ENCODE data around the gene HELQ. TPM values are rescaled to one million over a fixed set of nuclear protein-coding genes. Genes with fewer than 3 reads are reported as not detected.

Gene HELQ
- total RNA-seq, 1 donor = 18.0 TPM

DNA sequence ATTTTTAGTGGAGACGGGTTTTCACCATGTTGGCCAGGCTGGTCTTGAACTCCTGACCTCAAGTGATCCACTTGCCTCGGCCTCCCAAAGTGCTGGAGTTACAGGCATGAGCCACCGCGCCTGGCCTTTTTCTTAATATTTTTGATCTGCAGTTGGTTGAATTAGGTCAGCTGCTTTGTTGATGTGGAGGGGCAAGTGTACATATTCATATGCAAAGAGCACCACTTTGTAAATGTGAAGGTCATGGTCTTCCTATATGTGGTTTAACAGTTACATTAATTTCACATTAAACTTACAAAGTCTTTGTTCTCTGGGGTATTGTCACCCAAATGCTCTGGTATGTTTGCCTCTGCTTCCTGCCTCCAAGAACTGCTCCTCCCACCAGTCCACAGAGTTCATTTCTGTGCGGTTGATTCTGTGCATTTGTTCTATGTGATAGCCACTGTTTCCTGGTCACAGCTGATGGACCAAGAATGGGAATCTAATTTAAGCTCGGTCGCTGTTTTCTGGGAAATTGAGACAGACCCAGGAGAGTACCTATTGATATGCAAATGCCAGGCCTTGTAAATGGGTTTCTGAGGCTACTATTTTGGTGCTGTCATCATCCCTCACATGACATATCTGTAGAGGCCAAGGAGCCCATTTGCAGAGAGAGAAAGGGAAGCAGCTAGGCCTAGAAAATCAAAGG, 94.1 kb downstream of the HELQ start:
- TF ChIP-seq, protein P1, sequence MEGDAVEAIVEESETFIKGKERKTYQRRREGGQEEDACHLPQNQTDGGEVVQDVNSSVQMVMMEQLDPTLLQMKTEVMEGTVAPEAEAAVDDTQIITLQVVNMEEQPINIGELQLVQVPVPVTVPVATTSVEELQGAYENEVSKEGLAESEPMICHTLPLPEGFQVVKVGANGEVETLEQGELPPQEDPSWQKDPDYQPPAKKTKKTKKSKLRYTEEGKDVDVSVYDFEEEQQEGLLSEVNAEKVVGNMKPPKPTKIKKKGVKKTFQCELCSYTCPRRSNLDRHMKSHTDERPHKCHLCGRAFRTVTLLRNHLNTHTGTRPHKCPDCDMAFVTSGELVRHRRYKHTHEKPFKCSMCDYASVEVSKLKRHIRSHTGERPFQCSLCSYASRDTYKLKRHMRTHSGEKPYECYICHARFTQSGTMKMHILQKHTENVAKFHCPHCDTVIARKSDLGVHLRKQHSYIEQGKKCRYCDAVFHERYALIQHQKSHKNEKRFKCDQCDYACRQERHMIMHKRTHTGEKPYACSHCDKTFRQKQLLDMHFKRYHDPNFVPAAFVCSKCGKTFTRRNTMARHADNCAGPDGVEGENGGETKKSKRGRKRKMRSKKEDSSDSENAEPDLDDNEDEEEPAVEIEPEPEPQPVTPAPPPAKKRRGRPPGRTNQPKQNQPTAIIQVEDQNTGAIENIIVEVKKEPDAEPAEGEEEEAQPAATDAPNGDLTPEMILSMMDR (IDR thresholded peaks at IDR 0.05; ENCODE audit: insufficient read depth, low read length) = no peak

DNA sequence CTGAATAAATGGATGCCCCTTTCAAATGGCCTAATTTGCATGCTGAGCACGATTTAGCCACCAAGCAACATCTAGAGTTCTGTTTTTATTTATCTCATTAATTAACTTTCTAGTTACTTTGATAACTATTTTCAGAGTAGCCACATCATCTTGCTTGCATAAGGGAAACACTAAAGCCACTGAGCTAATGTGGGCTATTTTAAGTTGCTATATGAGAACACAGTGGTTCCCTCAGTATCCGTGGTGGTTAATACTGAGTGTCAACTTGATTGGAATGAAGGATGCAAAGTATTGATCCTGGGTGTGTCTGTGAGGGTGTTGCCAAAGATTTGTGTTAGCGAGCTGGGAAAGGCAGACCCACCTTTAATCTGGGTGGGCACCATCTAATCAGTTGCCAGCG, 95.6 kb downstream of the HELQ start:
- no peak overlapping the region for H3K4me3 ChIP-seq (ENCODE audit: low read depth, low read length)
- TF ChIP-seq, protein P1 (IDR thresholded peaks at IDR 0.05; ENCODE audit: insufficient read depth, low read length) = no peak
- DNase-seq (ENCODE audit: low read depth) = no peak

More for the DNA sequence above, 94.1 kb downstream of the HELQ start:
- DNase-seq (ENCODE audit: low read depth) = no peak
- H3K4me3 ChIP-seq (ENCODE audit: low read depth, low read length) = no peak overlapping the region

DNA sequence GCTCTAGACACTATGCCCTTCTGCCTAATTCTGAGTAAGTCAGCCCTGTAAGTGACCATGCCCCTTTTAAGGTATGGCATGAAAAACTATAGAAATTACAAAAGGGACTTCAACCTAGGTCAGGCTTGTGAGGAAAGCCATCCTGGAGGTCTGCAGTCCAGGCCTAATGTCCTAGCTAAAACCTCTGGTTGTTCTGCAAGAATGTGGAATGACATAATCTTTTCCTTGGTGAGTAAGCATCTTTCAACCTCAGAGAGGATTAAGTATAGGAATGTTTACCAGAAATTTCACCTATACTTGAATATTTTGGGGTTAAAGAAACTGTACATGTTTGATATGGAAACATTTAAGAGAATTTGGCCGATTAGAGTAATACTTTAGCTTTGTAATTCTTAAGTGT, 97.2 kb downstream of the HELQ start:
- H3K4me3 ChIP-seq (ENCODE audit: low read depth, low read length) = no peak overlapping the region
- TF ChIP-seq, protein P1 (IDR thresholded peaks at IDR 0.05; ENCODE audit: insufficient read depth, low read length) = no peak
- peak; percentile 64 for DNase-seq (ENCODE audit: low read depth)

Small RNAs within 50 kb of the gene (small RNA-seq; reads per million reads assigned to genes)
- not detected for gene AC114781.5

Other genes with a start within 250 kb of the HELQ start
- gene COQ2, start 171.0 kb downstream of the HELQ start, total RNA-seq (ENCODE audit: low replicate concordance) = 7.4 and 16.1 TPM in 2 replicates
- gene HPSE, start 121.0 kb downstream of the HELQ start, total RNA-seq (ENCODE audit: low replicate concordance) = 0.27 and 2.7 TPM in 2 replicates
- gene MRPS18C, start 235 bp upstream of the HELQ start, total RNA-seq (ENCODE audit: low replicate concordance) = 8.7 and 26.1 TPM in 2 replicates
- gene ABRAXAS1, start 29.3 kb upstream of the HELQ start, total RNA-seq (ENCODE audit: low replicate concordance) = 14.8 and 27.3 TPM in 2 replicates
- 10.7 and 15.2 TPM in 2 replicates for gene GPAT3, start 80.3 kb upstream of the HELQ start, total RNA-seq (ENCODE audit: low replicate concordance)

All from fibroblast of the aortic adventitia (primary cell).